ENCODE data around the gene MAPKAP1.

DNA sequence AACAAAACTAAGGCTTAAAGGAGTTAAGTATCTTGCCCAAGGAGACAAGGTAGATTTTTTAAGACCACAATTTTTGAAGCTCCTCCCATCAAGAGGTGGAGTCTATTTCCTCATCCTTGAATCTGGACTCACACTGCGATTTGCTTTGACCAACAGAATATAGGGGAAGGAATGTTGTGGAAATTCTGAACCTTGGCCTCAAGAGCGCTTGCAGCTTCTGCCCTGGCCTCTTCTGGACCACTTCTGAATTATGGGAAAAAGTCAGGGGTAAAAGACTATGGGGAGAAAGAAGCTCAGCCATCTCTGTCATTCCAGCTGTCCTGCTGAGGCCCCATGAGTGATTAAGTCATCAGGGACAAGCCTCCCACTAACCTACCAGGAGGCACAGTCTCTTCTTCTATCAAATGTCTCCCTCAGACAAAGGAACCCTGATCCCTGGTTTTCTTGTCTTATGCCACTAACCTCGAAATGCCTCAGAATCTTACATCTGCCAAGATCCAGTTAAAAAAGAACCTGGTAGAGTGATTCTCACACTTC, 25.9 kb downstream of the MAPKAP1 start:
- TF ChIP-seq, protein P1, sequence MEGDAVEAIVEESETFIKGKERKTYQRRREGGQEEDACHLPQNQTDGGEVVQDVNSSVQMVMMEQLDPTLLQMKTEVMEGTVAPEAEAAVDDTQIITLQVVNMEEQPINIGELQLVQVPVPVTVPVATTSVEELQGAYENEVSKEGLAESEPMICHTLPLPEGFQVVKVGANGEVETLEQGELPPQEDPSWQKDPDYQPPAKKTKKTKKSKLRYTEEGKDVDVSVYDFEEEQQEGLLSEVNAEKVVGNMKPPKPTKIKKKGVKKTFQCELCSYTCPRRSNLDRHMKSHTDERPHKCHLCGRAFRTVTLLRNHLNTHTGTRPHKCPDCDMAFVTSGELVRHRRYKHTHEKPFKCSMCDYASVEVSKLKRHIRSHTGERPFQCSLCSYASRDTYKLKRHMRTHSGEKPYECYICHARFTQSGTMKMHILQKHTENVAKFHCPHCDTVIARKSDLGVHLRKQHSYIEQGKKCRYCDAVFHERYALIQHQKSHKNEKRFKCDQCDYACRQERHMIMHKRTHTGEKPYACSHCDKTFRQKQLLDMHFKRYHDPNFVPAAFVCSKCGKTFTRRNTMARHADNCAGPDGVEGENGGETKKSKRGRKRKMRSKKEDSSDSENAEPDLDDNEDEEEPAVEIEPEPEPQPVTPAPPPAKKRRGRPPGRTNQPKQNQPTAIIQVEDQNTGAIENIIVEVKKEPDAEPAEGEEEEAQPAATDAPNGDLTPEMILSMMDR (IDR thresholded peaks at IDR 0.05; ENCODE audit: borderline replicate concordance, extremely low read depth, low read length, poor library complexity, severe bottlenecking): no peak
- TF ChIP-seq EZH2 (IDR thresholded peaks at IDR 0.05; ENCODE audit: borderline replicate concordance, low read depth, low read length, severe bottlenecking): no peak

Measured in DND-41 (cell line).